GM12891 (cell line): ENCODE measurements around the gene CXCL16.
"Not testable (repeated sequence)": the region's sequence is repeated elsewhere in the genome, so short reads cannot be mapped to it uniquely, and the experiment has no call there.

Experiments
- DNase-seq: peaks from one replicate; pipeline ENCODE4 v3.0.0; 2011; ENCODE audit warnings: low spot score; ENCODE audit not compliant: insufficient read length
- FAIRE-seq: peaks from 2 replicates; lab custom pipeline; 2011; peaks lifted over from hg19 to GRCh38; lab: Jason Lieb, UNC
- PAX5 ChIP-seq: IDR thresholded peaks from 2 replicates; pipeline ENCODE4 v1.6.1; 2011; ENCODE audit warnings: low read length, moderate library complexity, mild to moderate bottlenecking; ENCODE audit not compliant: insufficient read depth, severe bottlenecking
- POLR2A ChIP-seq: IDR thresholded peaks from 2 replicates; pipeline ENCODE4 v1.6.1; 2011; ENCODE audit warnings: low read depth, low read length, control low read depth
- POLR2AphosphoS5 ChIP-seq: IDR thresholded peaks from 2 replicates; pipeline ENCODE4 v1.6.1; 2011; ENCODE audit warnings: low read depth, low read length, control low read depth
- POU2F2 ChIP-seq: IDR thresholded peaks from 2 replicates; pipeline ENCODE4 v1.6.1; 2011; ENCODE audit warnings: low read depth, mild to moderate bottlenecking, control low read depth, low read length, moderate library complexity
- SPI1 ChIP-seq: IDR thresholded peaks from 2 replicates; pipeline ENCODE4 v1.6.1; 2011; ENCODE audit warnings: low read depth, low read length, control low read depth
- TAF1 ChIP-seq: IDR thresholded peaks from 2 replicates; pipeline ENCODE4 v1.6.1; 2011; ENCODE audit warnings: low read depth, low read length, control low read depth

CXCL16 gene

GRCh38 chr17:4712526-4712925, 27.2 kb downstream of the CXCL16 start:
- FAIRE-seq (no peak), DNase-seq (no peak)
- TF ChIP-seq POLR2AphosphoS5 (no peak), PAX5 (no peak), SPI1 (no peak), POLR2A (no peak), POU2F2 (no peak), TAF1 (no peak)

- TF ChIP-seq SPI1 (peak; percentile 33; the same call in 1 of the 2 replicates), POLR2AphosphoS5 (no peak)
- DNase-seq (no peak), FAIRE-seq (no peak)
These were observed 28.0 kb downstream of the CXCL16 start for GRCh38 chr17:4711661-4712181.

GRCh38 chr17:4710693-4711634, 28.8 kb downstream of the CXCL16 start:
- TF ChIP-seq TAF1 = no peak
- TF ChIP-seq POLR2AphosphoS5 = 0 out of 2 replicates have a peak, but pooled peaks have one; percentile 13
- peak; percentile 62 for TF ChIP-seq SPI1
- no peak for TF ChIP-seq PAX5
- 0 out of 2 replicates have a peak, but pooled peaks have one; percentile 11 for TF ChIP-seq POLR2A
- peak; percentile 88 for FAIRE-seq
- DNase-seq = no peak

- peak; percentile 30; the same call in 1 of the 2 replicates for TF ChIP-seq SPI1
- TF ChIP-seq POU2F2 = 0 out of 2 replicates have a peak, but pooled peaks have one; percentile 45
- TF ChIP-seq TAF1 = no peak
- peak; percentile 17 for TF ChIP-seq PAX5
- 0 out of 2 replicates have a peak, but pooled peaks have one; percentile 35 for TF ChIP-seq POLR2A
- TF ChIP-seq POLR2AphosphoS5 = no peak
- DNase-seq (peak; percentile 96), FAIRE-seq (peak; percentile 98)
These were observed 29.7 kb downstream of the CXCL16 start, which contains the start of gene ARRB2 for GRCh38 chr17:4709794-4710692. Gene ARRB2, plus strand, starts transcription at chr17:4710632. Its CDS starts 90 bp downstream, at chr17:4710722.

GRCh38 chr17:4708436-4708835, 31.3 kb downstream of the CXCL16 start:
- no peak for DNase-seq
- TF ChIP-seq SPI1 (no peak), POLR2A (peak; percentile 55; the same call in 1 of the 2 replicates), POU2F2 (no peak), POLR2AphosphoS5 (0 out of 2 replicates have a peak, but pooled peaks have one; percentile 22), PAX5 (no peak)
- FAIRE-seq = no peak

- DNase-seq (no peak), FAIRE-seq (no peak)
- no peak for TF ChIP-seq POU2F2
- no peak for TF ChIP-seq POLR2A
- no peak for TF ChIP-seq POLR2AphosphoS5
- no peak for TF ChIP-seq TAF1
- no peak for TF ChIP-seq PAX5
- no peak for TF ChIP-seq SPI1
These were observed 33.6 kb downstream of the CXCL16 start for GRCh38 chr17:4706121-4706520.

GRCh38 chr17:4704991-4705390, 34.7 kb downstream of the CXCL16 start:
- DNase-seq = no peak
- peak; percentile 70 for FAIRE-seq
- TF ChIP-seq POLR2A (no peak), POLR2AphosphoS5 (no peak), SPI1 (no peak), TAF1 (no peak), PAX5 (no peak), POU2F2 (no peak)

GRCh38 chr17:4704574-4704907, 35.2 kb downstream of the CXCL16 start:
- FAIRE-seq, DNase-seq: not testable (repeated sequence)

- DNase-seq (no peak), FAIRE-seq (no peak)
- no peak for TF ChIP-seq POLR2AphosphoS5
- TF ChIP-seq TAF1 = no peak
- no peak for TF ChIP-seq SPI1
- TF ChIP-seq POLR2A = no peak
- no peak for TF ChIP-seq POU2F2
- no peak for TF ChIP-seq PAX5
These were observed 36.4 kb downstream of the CXCL16 start for GRCh38 chr17:4703330-4703691.

- DNase-seq (no peak), FAIRE-seq (no peak)
- TF ChIP-seq POU2F2 (no peak), POLR2AphosphoS5 (no peak), PAX5 (no peak), POLR2A (no peak), SPI1 (no peak), TAF1 (no peak)
These were observed 38.6 kb downstream of the CXCL16 start for GRCh38 chr17:4701116-4701515.

- not testable (repeated sequence) for FAIRE-seq, DNase-seq
These were observed 40.2 kb downstream of the CXCL16 start for GRCh38 chr17:4699401-4700056.
